Keratinocyte (primary cell): ENCODE data around the gene SLC39A3. TPM values are rescaled to one million over a fixed set of nuclear protein-coding genes. Genes with fewer than 3 reads are reported as not detected.

Source experiments
- DNase-seq: peaks from one replicate; pipeline ENCODE4 v3.0.0-alpha.2; 2011; ENCODE audit warnings: low read depth, missing footprints, low spot score
- FAIRE-seq: peaks from 2 replicates; lab custom pipeline; 2011; peaks lifted over from hg19 to GRCh38; lab: Jason Lieb, UNC
- H2AFZ ChIP-seq: 2 replicates; pipeline ENCODE4 v1.6.0; 2012; ENCODE audit warnings: low read length, control low read depth, inconsistent platforms; ENCODE audit not compliant: control insufficient read depth
- H3K27ac ChIP-seq: 2 replicates; pipeline ENCODE4 v1.5.1; 2011; ENCODE audit warnings: low read length; ENCODE audit not compliant: control insufficient read depth, insufficient read depth
- H3K27me3 ChIP-seq: 3 replicates; pipeline ENCODE4 v1.6.0; 2011; ENCODE audit warnings: low read length; ENCODE audit not compliant: control insufficient read depth, insufficient read depth; ENCODE audit errors: extremely low read depth
- H3K36me3 ChIP-seq, 2 experiments: 2 replicates in 1 of 2; 3 replicates in 1 of 2; pipeline ENCODE4 v1.5.1; 2011; ENCODE audit warnings: low read length in 2 of 2, mild to moderate bottlenecking in 1 of 2; ENCODE audit not compliant: control insufficient read depth in 2 of 2, insufficient read depth in 2 of 2; ENCODE audit errors: extremely low read depth in 1 of 2
- H3K4me1 ChIP-seq: 3 replicates; pipeline ENCODE4 v1.5.1; 2011; ENCODE audit warnings: low read length; ENCODE audit not compliant: control insufficient read depth, insufficient read depth; ENCODE audit errors: extremely low read depth
- H3K4me2 ChIP-seq: 3 replicates; pipeline ENCODE4 v1.6.0; 2011; ENCODE audit warnings: low read depth, low read length; ENCODE audit not compliant: control insufficient read depth, insufficient read depth; ENCODE audit errors: extremely low read depth
- H3K4me3 ChIP-seq, 3 experiments: fragments of 200-600 bp in 1 of 3; sonication (generic) in 1 of 3; 2 replicates in 2 of 3; 3 replicates in 1 of 3; pipeline ENCODE4 v1.5.1; 2011 to 2016; ENCODE audit warnings: low read length in 3 of 3, mild to moderate bottlenecking in 3 of 3, control low read depth in 2 of 3, inconsistent platforms in 1 of 3, low read depth in 1 of 3, mixed read lengths in 1 of 3, mixed run types in 1 of 3, moderate library complexity in 1 of 3; ENCODE audit not compliant: control insufficient read depth in 2 of 3, insufficient read depth in 2 of 3; ENCODE audit errors: extremely low read depth in 1 of 3
- H3K79me2 ChIP-seq: 2 replicates; pipeline ENCODE4 v1.6.0; 2012; ENCODE audit warnings: low read length; ENCODE audit not compliant: control insufficient read depth, insufficient read depth
- H3K9ac ChIP-seq: 3 replicates; pipeline ENCODE4 v1.6.0; 2011; ENCODE audit warnings: low read length; ENCODE audit not compliant: control insufficient read depth, insufficient read depth; ENCODE audit errors: extremely low read depth
- H3K9me1 ChIP-seq: 3 replicates; pipeline ENCODE4 v1.6.0; 2011; ENCODE audit warnings: low read length; ENCODE audit not compliant: control insufficient read depth, insufficient read depth; ENCODE audit errors: extremely low read depth
- H3K9me3 ChIP-seq: 2 replicates; pipeline ENCODE4 v1.5.1; 2012; ENCODE audit warnings: low read depth, low read length; ENCODE audit not compliant: control insufficient read depth
- H4K20me1 ChIP-seq: 3 replicates; pipeline ENCODE4 v1.6.0; 2011; ENCODE audit warnings: low read length; ENCODE audit not compliant: control insufficient read depth, insufficient read depth; ENCODE audit errors: extremely low read depth
- EZH2 ChIP-seq: IDR thresholded peaks from one replicate; pipeline ENCODE4 v1.6.1; 2012; ENCODE audit warnings: inconsistent platforms, mild to moderate bottlenecking, low read length, moderate library complexity
- dilution Hi-C: fragments of 300-500 bp; cut with MboI; formaldehyde crosslinking; loops from one replicate; pipeline ENCODE4 v1.7.0; 2020; ENCODE audit warnings: low sequenced_read_pairs; ENCODE audit not compliant: extremely low pct_ligation_motif_present
- polyA plus RNA-seq, 5 experiments: library from polyadenylated mRNA; depleted of rRNA in 3 of 5; stranded (reverse) in 3 of 5; stranded (forward) in 1 of 5; unstranded in 1 of 5; fragments of >200 nt; gene quantifications; 1 replicate in 1 of 5; 2 replicates in 3 of 5; 3 replicates in 1 of 5; pipeline versions ENCODE4 v1.2.1 to v1.2.3, GENCODE V29; 2011 to 2012; ENCODE audit warnings: missing spikeins in 2 of 5, low read depth in 1 of 5, low replicate concordance in 1 of 5
- TF ChIP-seq, protein P1 (sequence below), 3 experiments: IDR thresholded peaks in 1 of 3; conservative IDR thresholded peaks in 1 of 3; optimal IDR thresholded peaks in 1 of 3; 2 replicates in 2 of 3; 3 replicates in 1 of 3; pipeline versions ENCODE3 to v1.5.1; 2011; ENCODE audit warnings: low read length in 3 of 3, mild to moderate bottlenecking in 3 of 3, moderate library complexity in 2 of 3, control low read depth in 1 of 3, inconsistent platforms in 1 of 3; ENCODE audit not compliant: insufficient read depth in 2 of 3; ENCODE audit errors: extremely low read depth in 1 of 3

SLC39A3 gene
- polyA plus RNA-seq, 1 donor (not counting 4 experiments of a cell fraction or from before 2014, with no cell fraction given): 26.2 TPM

DNA sequence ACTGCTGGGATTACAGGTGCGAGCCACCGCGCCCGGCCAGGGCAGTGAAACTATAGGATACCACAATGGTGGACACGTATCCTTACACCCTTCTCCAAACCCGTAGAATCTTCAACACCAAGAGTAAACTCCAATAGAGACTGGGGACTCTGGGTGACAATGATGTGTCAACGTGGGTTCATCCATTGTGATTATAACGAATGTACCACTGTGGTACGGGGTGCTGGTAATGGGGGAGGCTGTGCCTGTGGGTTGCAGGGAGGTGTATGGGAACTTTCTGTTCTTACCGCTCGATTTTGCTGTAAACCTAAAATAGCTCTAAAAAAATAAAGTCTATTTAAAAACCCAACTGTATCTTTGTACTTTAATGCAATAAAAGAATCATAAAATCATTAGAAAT is 49.0 kb downstream of the SLC39A3 start:
- no peak overlapping the region for H3K4me3 ChIP-seq
- H2AFZ ChIP-seq: no peak overlapping the region
- no peaks in the 10 kb centered on the region for H3K4me1 ChIP-seq
- no peak for FAIRE-seq
- H3K27me3 ChIP-seq: no peaks in the 10 kb centered on the region
- no peaks in the 10 kb centered on the region for H4K20me1 ChIP-seq
- H3K9ac ChIP-seq: no peak overlapping the region
- TF ChIP-seq, protein P1, sequence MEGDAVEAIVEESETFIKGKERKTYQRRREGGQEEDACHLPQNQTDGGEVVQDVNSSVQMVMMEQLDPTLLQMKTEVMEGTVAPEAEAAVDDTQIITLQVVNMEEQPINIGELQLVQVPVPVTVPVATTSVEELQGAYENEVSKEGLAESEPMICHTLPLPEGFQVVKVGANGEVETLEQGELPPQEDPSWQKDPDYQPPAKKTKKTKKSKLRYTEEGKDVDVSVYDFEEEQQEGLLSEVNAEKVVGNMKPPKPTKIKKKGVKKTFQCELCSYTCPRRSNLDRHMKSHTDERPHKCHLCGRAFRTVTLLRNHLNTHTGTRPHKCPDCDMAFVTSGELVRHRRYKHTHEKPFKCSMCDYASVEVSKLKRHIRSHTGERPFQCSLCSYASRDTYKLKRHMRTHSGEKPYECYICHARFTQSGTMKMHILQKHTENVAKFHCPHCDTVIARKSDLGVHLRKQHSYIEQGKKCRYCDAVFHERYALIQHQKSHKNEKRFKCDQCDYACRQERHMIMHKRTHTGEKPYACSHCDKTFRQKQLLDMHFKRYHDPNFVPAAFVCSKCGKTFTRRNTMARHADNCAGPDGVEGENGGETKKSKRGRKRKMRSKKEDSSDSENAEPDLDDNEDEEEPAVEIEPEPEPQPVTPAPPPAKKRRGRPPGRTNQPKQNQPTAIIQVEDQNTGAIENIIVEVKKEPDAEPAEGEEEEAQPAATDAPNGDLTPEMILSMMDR (optimal IDR thresholded peaks at IDR 0.05 in 1 of 3, IDR thresholded peaks at IDR 0.05 in 1 of 3, conservative IDR thresholded peaks at IDR 0.05 in 1 of 3; ENCODE audit: extremely low read depth in 1 of 3, insufficient read depth in 2 of 3, low read length in 3 of 3): no peak
- TF ChIP-seq EZH2: no peak
- no peak overlapping the region for H3K27ac ChIP-seq
- no peak for DNase-seq
- no peaks in the 10 kb centered on the region for H3K36me3 ChIP-seq
- no peaks in the 10 kb centered on the region for H3K9me3 ChIP-seq
- no peaks in the 10 kb centered on the region for H3K9me1 ChIP-seq
- H3K4me2 ChIP-seq: no peak overlapping the region
- dilution Hi-C loops: no loop called here
- no peaks in the 10 kb centered on the region for H3K79me2 ChIP-seq

DNA sequence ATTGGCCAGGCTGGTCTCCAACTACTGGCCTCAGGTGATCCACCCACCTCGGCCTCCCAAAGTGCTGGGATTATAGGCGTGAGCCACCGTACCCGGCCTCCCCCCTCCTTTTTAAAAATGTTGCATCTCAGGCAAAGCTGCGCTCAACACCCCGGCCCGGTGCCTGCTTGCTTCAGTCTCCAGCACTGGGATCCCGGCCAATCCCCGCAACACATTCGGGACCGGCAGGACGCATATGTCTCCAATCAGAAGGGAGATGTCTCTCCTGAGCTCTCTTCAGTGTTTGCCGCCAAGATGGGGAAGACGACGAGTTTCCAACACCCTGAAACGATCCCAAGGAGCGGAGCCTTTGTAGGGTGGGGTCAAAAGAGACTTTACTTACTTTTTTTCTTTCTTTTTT is 53.5 kb downstream of the SLC39A3 start:
- dilution Hi-C loops: no loop called here
- FAIRE-seq (no peak), DNase-seq (no peak)
- H3K9me3 ChIP-seq: no peaks in the 10 kb centered on the region
- H3K27ac ChIP-seq: no peak overlapping the region
- H3K4me2 ChIP-seq: no peak overlapping the region
- H3K4me3 ChIP-seq: no peak overlapping the region
- H3K79me2 ChIP-seq: no peaks in the 10 kb centered on the region
- H3K36me3 ChIP-seq: no peaks in the 10 kb centered on the region
- H4K20me1 ChIP-seq: no peaks in the 10 kb centered on the region
- no peak overlapping the region for H2AFZ ChIP-seq
- no peaks in the 10 kb centered on the region for H3K27me3 ChIP-seq
- TF ChIP-seq, protein P1 (optimal IDR thresholded peaks at IDR 0.05 in 1 of 3, IDR thresholded peaks at IDR 0.05 in 1 of 3, conservative IDR thresholded peaks at IDR 0.05 in 1 of 3; ENCODE audit: extremely low read depth in 1 of 3, insufficient read depth in 2 of 3, low read length in 3 of 3): no peak
- TF ChIP-seq EZH2: no peak
- H3K4me1 ChIP-seq: no peaks in the 10 kb centered on the region
- H3K9ac ChIP-seq: no peak overlapping the region
- no peaks in the 10 kb centered on the region for H3K9me1 ChIP-seq
